ENCODE measurements around the gene CACTIN.
"Not testable (repeated sequence)": the region's sequence is repeated elsewhere in the genome, so short reads cannot be mapped to it uniquely, and the experiment has no call there.

Gene CACTIN

GRCh38 chr19:3626473-3627350 lies at the start of gene CACTIN:
Gene CACTIN (minus strand): TSS chr19:3626790. CDS start chr19:3626762, 28 bp downstream.
- peak; percentile 96 to 97 (median 97) for DNase-seq (ENCODE audit: low read depth in 3 of 3, low spot score in 1 of 3)

- DNase-seq (ENCODE audit: low read depth in 3 of 3, low spot score in 1 of 3), result no peak
Measured at GRCh38 chr19:3674784-3675543, 48.4 kb upstream of the CACTIN start.

GRCh38 chr19:3673506-3674439 lies 47.2 kb upstream of the CACTIN start:
- no peak for DNase-seq (ENCODE audit: low read depth in 3 of 3, low spot score in 1 of 3)

- no peak for DNase-seq (ENCODE audit: low read depth in 3 of 3, low spot score in 1 of 3)
Measured at GRCh38 chr19:3672993-3673392, 46.4 kb upstream of the CACTIN start.

GRCh38 chr19:3672575-3672948 lies 46.0 kb upstream of the CACTIN start:
- DNase-seq (ENCODE audit: low read depth in 3 of 3, low spot score in 1 of 3), result no peak

GRCh38 chr19:3671680-3672574 lies 45.3 kb upstream of the CACTIN start:
- no peak for DNase-seq (ENCODE audit: low read depth in 3 of 3, low spot score in 1 of 3)

GRCh38 chr19:3670796-3671679 lies 44.4 kb upstream of the CACTIN start:
- DNase-seq (ENCODE audit: low read depth in 3 of 3, low spot score in 1 of 3), result no peak

GRCh38 chr19:3669947-3670795 lies 43.6 kb upstream of the CACTIN start:
- DNase-seq (ENCODE audit: low read depth in 3 of 3, low spot score in 1 of 3), result no peak

- no peak for DNase-seq (ENCODE audit: low read depth in 3 of 3, low spot score in 1 of 3)
Measured at GRCh38 chr19:3669082-3669946, 42.7 kb upstream of the CACTIN start.

GRCh38 chr19:3668331-3669081 lies 41.9 kb upstream of the CACTIN start:
- DNase-seq (ENCODE audit: low read depth in 3 of 3, low spot score in 1 of 3), result no peak

GRCh38 chr19:3667766-3668165 lies 41.2 kb upstream of the CACTIN start:
- no peak for DNase-seq (ENCODE audit: low read depth in 3 of 3, low spot score in 1 of 3)

GRCh38 chr19:3667037-3667638 lies 40.5 kb upstream of the CACTIN start:
- DNase-seq (ENCODE audit: low read depth in 3 of 3, low spot score in 1 of 3), result no peak

GRCh38 chr19:3666545-3666856 lies 39.9 kb upstream of the CACTIN start:
- not testable (repeated sequence) for DNase-seq (ENCODE audit: low read depth in 3 of 3, low spot score in 1 of 3)

- peak; percentile 27 to 78 (median 68) for DNase-seq (ENCODE audit: low read depth in 3 of 3, low spot score in 1 of 3)
Measured at GRCh38 chr19:3665681-3666544, 39.3 kb upstream of the CACTIN start.

GRCh38 chr19:3664879-3665642 lies 38.5 kb upstream of the CACTIN start:
- no peak for DNase-seq (ENCODE audit: low read depth in 3 of 3, low spot score in 1 of 3)

All from stimulated activated CD4-positive, alpha-beta T cell treated with anti-CD3 and anti-CD28 coated beads, TNF-alpha, amount 100 ng/mL, for 1 hour (primary cell).